GM21786 (cell line): Measurements from ENCODE around the gene PRKAR1B.
A peak's percentile ranks its signal among the peaks of the same experiment; 100 is the strongest.

ENCODE experiments used
- ATAC-seq: cut with Tn5 transposase; IDR thresholded peaks from one replicate; pipeline ENCODE4 v1.9.1; 2021; ENCODE audit not compliant: unreplicated experiment

PRKAR1B gene

GRCh38 chr7:741850-742249 is 14.8 kb upstream of the PRKAR1B start:
- no peak for ATAC-seq

- ATAC-seq, result no peak
These were observed 14.2 kb upstream of the PRKAR1B start for GRCh38 chr7:741191-741671.

DNA sequence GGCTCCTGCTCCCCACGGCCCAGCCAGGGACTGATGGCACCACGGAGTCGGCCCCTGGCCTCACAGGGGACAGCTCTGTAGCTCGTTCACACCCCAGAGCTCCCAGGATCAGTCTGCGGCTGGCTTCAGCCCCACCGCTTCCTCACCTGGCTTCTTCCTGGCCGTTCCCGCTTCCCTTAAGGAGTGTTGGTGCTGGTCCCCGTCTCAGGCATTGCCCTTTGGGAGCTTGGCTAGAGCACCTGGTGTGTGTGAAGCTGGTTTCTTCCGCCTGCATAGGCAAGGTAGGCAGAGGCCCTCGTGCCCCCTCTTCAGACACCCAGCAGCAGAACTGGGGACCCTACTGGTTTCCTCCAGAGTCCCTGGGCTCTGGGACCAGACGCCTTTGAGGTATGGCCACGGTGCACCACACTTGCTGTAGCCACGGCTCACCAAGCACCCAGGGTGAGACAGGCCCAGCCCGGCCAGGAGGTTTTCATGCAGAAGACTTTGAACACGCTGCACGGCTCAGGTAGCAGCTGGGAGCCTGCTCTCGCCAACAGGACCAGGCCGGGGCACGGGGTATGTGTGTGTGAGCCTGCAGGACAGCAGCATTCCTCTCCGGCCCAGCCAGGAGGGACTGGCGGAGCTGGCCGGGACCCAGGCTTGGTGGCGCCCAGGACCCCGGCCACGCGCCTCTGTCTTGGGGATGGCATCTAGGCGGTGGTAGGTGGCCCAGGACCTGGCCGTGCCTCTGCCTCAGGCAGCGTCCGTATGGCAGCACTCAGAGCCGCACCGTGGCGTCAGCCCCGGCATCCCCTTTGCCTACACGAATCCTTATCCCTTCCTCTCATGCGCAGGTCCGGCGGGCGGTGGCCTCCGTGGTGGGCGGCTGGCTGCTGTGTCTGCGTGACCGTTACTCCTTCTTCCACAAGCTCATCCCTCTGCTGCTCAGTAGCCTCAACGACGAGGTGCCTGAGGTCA is 13.2 kb upstream of the PRKAR1B start:
- ATAC-seq, result no peak

DNA sequence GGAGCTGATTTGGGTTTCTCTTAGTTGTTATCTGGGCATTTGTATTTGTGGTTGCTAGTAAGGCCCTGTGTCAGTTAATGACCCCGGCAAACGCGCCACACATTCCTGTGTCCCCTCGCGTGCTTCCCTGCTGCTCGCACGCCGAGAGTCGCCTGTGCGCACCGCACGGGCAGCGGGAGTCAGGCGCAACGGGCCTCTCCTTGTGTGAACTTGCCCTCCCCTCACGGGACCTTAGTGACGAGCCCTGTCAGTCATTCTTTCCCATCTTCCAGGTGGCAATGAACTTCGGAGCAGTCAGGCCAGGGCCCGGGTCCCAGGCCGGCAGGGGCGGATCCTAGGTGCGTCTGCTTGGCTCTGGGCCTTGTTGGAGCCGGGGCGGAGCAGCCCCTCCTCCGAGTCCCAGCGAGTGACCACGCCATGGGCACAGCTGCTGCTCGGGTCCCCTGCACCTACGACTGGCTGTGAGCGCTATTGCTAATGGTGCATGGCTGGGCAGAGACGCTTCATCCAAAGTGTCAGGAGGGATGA is 12.4 kb upstream of the PRKAR1B start:
- ATAC-seq, result no peak

DNA sequence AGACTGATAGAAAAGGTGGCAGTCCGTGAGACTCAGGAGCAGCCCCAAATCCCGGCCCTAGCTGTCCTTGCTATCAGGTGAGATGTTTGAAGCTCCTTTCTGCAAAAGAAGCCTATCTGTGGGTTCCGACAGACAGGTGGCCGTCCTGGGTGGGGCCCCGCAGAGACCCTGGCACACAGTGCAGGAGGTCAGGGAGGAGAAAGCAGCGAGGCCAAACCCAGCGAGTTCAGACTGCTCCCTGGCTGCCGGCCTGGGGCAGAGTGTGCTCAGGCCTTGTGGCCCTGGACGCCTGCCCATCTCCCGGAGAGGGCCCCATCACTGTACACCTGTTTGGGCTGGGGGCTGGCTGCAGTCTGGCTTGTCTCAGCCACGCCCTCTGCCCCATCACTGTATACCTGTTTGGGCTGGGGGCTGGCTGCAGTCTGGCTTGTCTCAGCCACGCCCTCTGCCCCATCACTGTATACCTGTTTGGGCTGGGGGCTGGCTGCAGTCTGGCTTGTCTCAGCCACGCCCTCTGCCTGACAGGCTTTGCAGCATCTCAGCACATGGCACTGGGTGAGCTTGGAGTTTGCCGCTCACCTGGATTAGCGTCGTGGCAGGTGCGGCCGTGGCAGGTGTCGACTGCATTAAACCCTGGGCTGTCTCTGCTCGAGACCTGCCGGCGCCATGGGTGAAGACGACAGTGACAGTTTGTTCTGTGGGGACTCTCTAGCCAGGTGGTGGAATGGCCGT is 11.8 kb upstream of the PRKAR1B start:
- ATAC-seq, result no peak

- ATAC-seq, result no peak
These were observed 11.2 kb upstream of the PRKAR1B start for GRCh38 chr7:738241-738640.

DNA sequence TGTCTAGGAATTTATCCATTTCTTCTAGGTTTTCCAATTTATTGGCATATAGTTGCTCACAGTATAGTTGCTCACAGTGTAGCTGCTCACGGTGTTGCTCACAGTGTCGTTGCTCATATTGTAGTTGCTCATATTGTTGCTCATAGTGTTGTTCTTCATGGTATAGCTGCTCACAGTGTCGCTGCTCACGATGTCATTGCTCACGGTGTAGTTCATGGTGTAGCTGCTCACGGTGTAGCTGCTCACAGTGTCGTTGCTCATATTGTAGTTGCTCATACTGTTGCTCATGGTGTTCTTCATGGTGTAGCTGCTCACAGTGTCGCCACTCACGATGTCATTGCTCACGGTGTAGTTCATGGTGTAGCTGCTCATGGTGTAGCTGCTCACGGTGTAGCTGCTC is 7.7 kb upstream of the PRKAR1B start:
- ATAC-seq, result no peak

- ATAC-seq, result no peak
These were observed 7.1 kb upstream of the PRKAR1B start for GRCh38 chr7:734214-734613.

- ATAC-seq, result no peak
These were observed 5.5 kb upstream of the PRKAR1B start for GRCh38 chr7:732556-732955.

- ATAC-seq, result no peak
These were observed 5.0 kb upstream of the PRKAR1B start for GRCh38 chr7:732094-732541.

GRCh38 chr7:731440-732085 is 4.5 kb upstream of the PRKAR1B start:
- no peak for ATAC-seq

DNA sequence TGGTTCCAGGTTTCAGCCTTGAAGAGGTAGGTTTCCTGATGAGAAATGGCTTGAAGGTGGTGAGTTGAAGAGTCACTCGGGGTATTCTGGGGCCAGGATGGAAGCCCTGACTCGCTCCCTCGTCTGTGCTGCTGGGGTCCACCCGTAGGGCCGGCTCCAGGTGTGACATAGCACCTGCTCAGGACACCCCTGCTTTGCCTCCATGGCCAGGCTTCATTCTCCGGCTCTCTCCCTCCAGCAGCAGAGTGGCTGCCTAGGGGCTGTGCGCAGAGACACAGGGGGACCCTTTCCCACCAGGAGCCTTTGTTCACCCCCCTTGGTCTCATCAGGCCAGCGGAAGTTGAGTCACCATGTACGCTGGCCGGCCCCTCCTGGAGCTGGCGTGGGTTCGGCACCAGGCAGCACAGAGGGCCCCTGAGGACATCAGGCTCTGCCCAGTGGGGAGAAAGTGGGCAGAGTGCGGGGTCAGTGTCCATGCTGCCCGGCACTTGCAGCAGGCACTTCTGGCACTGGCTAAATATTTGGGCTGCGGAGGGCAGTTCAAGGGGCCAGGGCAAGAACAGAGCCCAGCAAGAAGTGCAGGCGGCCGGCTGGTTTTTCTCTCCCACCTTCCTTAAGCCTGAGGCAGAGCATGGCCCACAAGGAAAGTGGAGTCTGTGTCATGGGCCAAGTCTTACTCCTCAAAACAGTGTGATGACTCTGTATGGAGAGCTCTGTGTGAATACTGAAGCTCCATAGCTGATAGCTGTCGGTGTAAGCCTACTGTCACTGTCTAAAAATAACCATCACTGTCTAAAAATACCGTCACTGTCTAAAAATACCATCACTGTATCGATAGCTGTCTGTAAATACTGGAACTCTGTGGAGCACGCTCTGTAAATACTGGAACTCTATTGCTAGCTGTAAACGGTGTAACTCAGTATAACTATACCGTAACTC is 3.7 kb upstream of the PRKAR1B start:
- no peak for ATAC-seq

GRCh38 chr7:729140-730000 is 2.3 kb upstream of the PRKAR1B start:
- ATAC-seq, result no peak

DNA sequence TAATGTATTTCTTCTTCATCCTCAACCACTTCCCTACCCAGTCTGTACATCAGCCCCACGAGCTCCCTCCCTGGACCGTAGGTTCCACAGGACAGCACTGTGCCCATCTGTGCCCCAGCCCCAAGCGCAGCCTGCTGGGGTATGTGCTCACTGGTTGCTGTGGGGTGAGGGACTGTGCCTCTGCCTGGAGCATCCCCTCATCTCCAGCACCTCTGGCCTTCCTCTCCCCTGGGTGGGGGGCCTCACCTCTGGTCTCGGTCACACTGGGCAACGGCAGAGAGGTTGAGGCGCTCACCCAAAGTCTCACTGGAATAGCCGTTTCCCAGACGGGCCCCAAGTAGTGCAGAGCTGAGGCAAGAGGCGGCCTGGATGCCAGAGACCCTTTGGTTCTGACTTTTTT is 1.5 kb upstream of the PRKAR1B start:
- no peak for ATAC-seq

DNA sequence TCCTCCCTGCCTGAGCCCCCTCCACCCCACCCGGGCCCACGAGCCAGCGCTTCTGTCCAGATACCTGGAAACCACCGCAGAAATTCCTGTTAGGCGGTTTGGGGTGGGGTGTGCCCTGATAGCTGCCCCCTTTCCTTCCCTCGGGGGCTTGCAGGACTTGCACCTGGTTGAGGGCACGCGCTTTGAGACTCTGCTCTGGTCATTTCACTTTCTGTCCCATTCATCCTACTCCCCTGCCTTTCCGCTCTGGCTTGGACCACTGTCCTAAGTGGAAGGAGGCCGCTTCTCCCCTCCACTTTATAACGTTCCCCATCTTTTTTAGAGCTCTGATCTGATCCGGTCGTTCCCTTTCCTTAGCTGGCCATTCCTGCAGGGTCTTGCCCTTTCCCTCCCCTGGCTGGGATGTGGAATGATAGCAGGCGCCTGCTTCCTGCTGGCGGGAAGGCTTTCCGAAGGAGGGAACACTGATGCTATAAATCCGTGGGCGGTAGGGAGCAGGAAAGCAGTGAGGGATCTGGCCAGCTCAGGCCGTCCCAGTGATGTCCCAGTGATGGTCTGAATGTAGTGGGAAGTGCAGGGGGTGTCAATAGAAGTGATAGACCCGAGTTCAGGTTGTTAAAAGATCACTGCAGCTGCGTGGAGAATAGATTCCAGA is 852 bp upstream of the PRKAR1B start:
- ATAC-seq, result no peak

DNA sequence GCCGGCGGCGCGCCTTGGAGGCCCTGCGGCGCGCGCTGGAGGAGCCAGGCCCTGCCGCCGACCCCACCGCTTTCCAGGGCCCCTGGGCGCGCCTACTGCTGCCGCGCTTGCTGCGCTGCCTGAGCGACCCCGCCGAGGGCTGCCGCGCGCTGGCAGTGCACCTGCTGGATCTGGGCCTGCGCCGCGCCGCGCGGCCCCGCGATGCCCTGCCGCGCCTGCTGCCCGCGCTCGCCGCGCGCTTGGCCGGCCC is 302 bp downstream of the PRKAR1B start:
- no peak for ATAC-seq

DNA sequence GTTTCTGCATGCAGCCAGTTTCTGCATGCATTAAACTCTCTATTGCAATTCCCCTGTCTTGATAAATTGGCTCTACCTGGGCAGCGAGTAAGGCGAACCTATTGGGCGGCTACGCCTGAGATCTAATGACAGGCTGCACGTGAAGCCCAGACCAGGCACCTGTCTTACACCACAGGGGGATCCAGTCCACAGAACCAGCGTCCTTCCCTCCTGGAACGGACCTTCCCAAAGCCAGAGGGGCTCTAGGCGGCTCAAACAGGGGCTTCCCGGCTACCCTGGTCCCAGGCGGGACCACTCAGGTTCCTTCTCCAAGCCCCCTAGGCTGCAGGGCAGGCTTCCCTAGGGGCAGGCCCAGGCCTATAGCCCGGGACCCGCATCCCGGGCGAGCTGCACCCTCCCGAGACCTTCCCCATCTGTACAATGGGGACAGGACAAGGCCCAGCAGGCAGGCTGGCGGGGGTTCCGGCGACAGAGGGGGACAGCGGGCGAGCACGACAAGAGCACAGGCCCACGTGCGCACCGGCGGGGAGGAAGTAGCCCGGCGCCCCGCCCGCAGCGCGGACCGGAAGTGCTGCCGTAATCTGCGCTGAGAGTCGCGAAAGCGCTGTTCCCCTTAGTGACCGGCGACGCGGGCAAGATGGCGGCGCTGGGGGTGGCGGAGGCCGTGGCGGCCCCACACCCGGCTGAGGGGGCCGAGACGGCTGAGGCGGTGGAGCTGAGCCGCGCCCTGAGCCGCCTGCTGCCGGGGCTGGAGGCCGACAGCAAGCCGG is 812 bp downstream of the PRKAR1B start, which contains the start of gene DNAAF5:
Gene DNAAF5, plus strand, starts transcription at position 616 of the 770 bp plus-strand sequence. Its CDS starts 22 bp downstream, at position 638.
- peak; percentile 96 for ATAC-seq
